H1 (cell line): ENCODE data around the gene PNMA8B. TPM values are rescaled to one million over a fixed set of nuclear protein-coding genes. Genes with fewer than 3 reads are reported as not detected.

Source experiments
- CTCF ChIA-PET: fragments of 300-600 bp; sonication (Branson Sonifier 250); formaldehyde crosslinking; loops from one replicate; lab custom pipeline; 2021; ENCODE audit not compliant: partially characterized antibody; lab: Charles Lee
- POLR2A ChIA-PET: fragments of 300-600 bp; sonication (Branson Sonifier 250); formaldehyde crosslinking; loops from one replicate; lab custom pipeline; 2021; ENCODE audit warnings: inconsistent platforms; ENCODE audit not compliant: partially characterized antibody; lab: Charles Lee
- DNase-seq, 2 experiments: peaks; one replicate each; pipeline versions ENCODE4 v3.0.0 to v3.0.0-alpha.2; 2010 to 2022; ENCODE audit warnings: low spot score in 2 of 2, low read depth in 1 of 2, mixed read lengths in 1 of 2
- FAIRE-seq: peaks from 2 replicates; lab custom pipeline; 2011; peaks lifted over from hg19 to GRCh38; lab: Jason Lieb, UNC
- H2AFZ ChIP-seq: 2 replicates; pipeline ENCODE4 v1.8.1; 2012; ENCODE audit warnings: low read length, inconsistent platforms
- H2AK5ac ChIP-seq: 2 replicates; pipeline ENCODE4 v1.6.1; 2013; ENCODE audit warnings: low read depth, low read length
- H2BK120ac ChIP-seq: replicated peaks from 2 replicates; pipeline ENCODE3; 2013; ENCODE audit warnings: low read depth, low read length, inconsistent platforms
- H2BK12ac ChIP-seq: 2 replicates; pipeline ENCODE4 v1.6.1; 2013; ENCODE audit warnings: low read depth, low read length
- H2BK15ac ChIP-seq: 2 replicates; pipeline ENCODE4 v1.6.1; 2013; ENCODE audit warnings: low read length
- H2BK20ac ChIP-seq: 2 replicates; pipeline ENCODE4 v1.6.1; 2013; ENCODE audit warnings: low read length
- H2BK5ac ChIP-seq: 2 replicates; pipeline ENCODE4 v1.6.1; 2013; ENCODE audit warnings: low read depth, low read length
- H3K14ac ChIP-seq: 2 replicates; pipeline ENCODE4 v1.6.1; 2013; ENCODE audit warnings: inconsistent platforms; ENCODE audit not compliant: insufficient read length
- H3K18ac ChIP-seq: 2 replicates; pipeline ENCODE4 v1.6.1; 2013; ENCODE audit warnings: low read length; ENCODE audit errors: extremely low read depth
- H3K23ac ChIP-seq: 2 replicates; pipeline ENCODE4 v1.6.1; 2013; ENCODE audit warnings: inconsistent platforms; ENCODE audit not compliant: insufficient read length
- H3K23me2 ChIP-seq: 2 replicates; pipeline ENCODE4 v1.6.1; 2013; ENCODE audit warnings: low read depth, low read length
- H3K27ac ChIP-seq: 2 replicates; pipeline ENCODE4 v1.6.1; 2011; ENCODE audit warnings: low read depth, low read length, inconsistent platforms
- H3K27me3 ChIP-seq, 4 experiments: replicated peaks in 1 of 4; 1 replicate in 1 of 4; 2 replicates in 3 of 4; pipeline versions ENCODE4 v1.6.1 to v1.8.1; 2011 to 2013; ENCODE audit warnings: low read length in 3 of 4, mild to moderate bottlenecking in 3 of 4, inconsistent platforms in 2 of 4, mixed read lengths in 2 of 4, moderate library complexity in 1 of 4; ENCODE audit not compliant: control insufficient read depth in 3 of 4, insufficient read depth in 3 of 4; ENCODE audit errors: extremely low read depth in 1 of 4
- H3K36me3 ChIP-seq, 4 experiments: 2 replicates each; pipeline versions ENCODE4 v1.6.1 to v1.8.1; 2011 to 2013; ENCODE audit warnings: mild to moderate bottlenecking in 4 of 4, low read length in 3 of 4, moderate library complexity in 2 of 4, control low read depth in 1 of 4, inconsistent platforms in 1 of 4; ENCODE audit not compliant: insufficient read depth in 4 of 4, control insufficient read depth in 2 of 4
- H3K4ac ChIP-seq: replicated peaks from 2 replicates; pipeline ENCODE3; 2013; ENCODE audit warnings: low read length, low read depth, mixed read lengths, inconsistent platforms; ENCODE audit not compliant: insufficient read length
- H3K4me1 ChIP-seq, 4 experiments: replicated peaks in 1 of 4; 1 replicate in 1 of 4; 2 replicates in 3 of 4; pipeline versions ENCODE4 v1.6.1 to v1.8.1; 2011 to 2013; ENCODE audit warnings: low read length in 3 of 4, inconsistent platforms in 2 of 4, mixed read lengths in 1 of 4; ENCODE audit not compliant: insufficient read depth in 4 of 4, control insufficient read depth in 3 of 4
- H3K4me2 ChIP-seq, 2 experiments: 2 replicates each; pipeline versions ENCODE4 v1.6.1 to v1.8.1; 2011 to 2013; ENCODE audit warnings: low read depth in 2 of 2, low read length in 2 of 2, control low read depth in 1 of 2, inconsistent platforms in 1 of 2, mild to moderate bottlenecking in 1 of 2; ENCODE audit not compliant: insufficient read depth in 1 of 2
- H3K4me3 ChIP-seq, 4 experiments: fragments of 200-600, 300-600 bp in 1 of 4; sonication (generic), shearing (Covaris generic), sonication (Bioruptor Twin) in 1 of 4; 2 replicates each; pipeline versions ENCODE4 v1.5.1 to v1.8.1; 2011 to 2016; ENCODE audit warnings: low read length in 4 of 4, low read depth in 3 of 4, control low read depth in 2 of 4, inconsistent platforms in 2 of 4, mild to moderate bottlenecking in 2 of 4, mixed read lengths in 1 of 4, moderate library complexity in 1 of 4; ENCODE audit not compliant: insufficient read depth in 2 of 4; ENCODE audit errors: extremely low read depth in 1 of 4
- H3K56ac ChIP-seq: replicated peaks from 2 replicates; pipeline ENCODE3; 2013; ENCODE audit warnings: low read depth, mild to moderate bottlenecking, mixed read lengths, low read length, inconsistent platforms; ENCODE audit not compliant: insufficient read length
- H3K79me1 ChIP-seq: 2 replicates; pipeline ENCODE4 v1.6.1; 2013; ENCODE audit warnings: low read depth, low read length, control low read depth
- H3K79me2 ChIP-seq, 2 experiments: 2 replicates each; pipeline versions ENCODE4 v1.6.1 to v1.8.1; 2012 to 2013; ENCODE audit warnings: low read length in 2 of 2, mild to moderate bottlenecking in 2 of 2, inconsistent platforms in 1 of 2; ENCODE audit not compliant: insufficient read depth in 2 of 2, control insufficient read depth in 1 of 2
- H3K9ac ChIP-seq, 4 experiments: replicated peaks in 1 of 4; 1 replicate in 1 of 4; 2 replicates in 3 of 4; pipeline versions ENCODE4 v1.6.1 to v1.8.1; 2011 to 2013; ENCODE audit warnings: low read depth in 3 of 4, low read length in 3 of 4, control low read depth in 2 of 4, mild to moderate bottlenecking in 2 of 4, moderate library complexity in 2 of 4, inconsistent platforms in 1 of 4; ENCODE audit errors: extremely low read depth in 1 of 4
- H3K9me3 ChIP-seq, 2 experiments: 2 replicates each; pipeline versions ENCODE4 v1.6.1 to v1.8.1; 2012 to 2013; ENCODE audit warnings: mild to moderate bottlenecking in 2 of 2, moderate library complexity in 2 of 2, control low read depth in 1 of 2, inconsistent platforms in 1 of 2, low read depth in 1 of 2, low read length in 1 of 2, mixed read lengths in 1 of 2; ENCODE audit not compliant: insufficient read depth in 2 of 2
- H4K20me1 ChIP-seq, 2 experiments: replicated peaks in 1 of 2; 2 replicates each; pipeline versions ENCODE3 to v1.8.1; 2011 to 2013; ENCODE audit warnings: inconsistent platforms in 2 of 2, low read length in 2 of 2, mild to moderate bottlenecking in 1 of 2; ENCODE audit not compliant: insufficient read depth in 2 of 2, control insufficient read depth in 1 of 2
- H4K5ac ChIP-seq: 2 replicates; pipeline ENCODE4 v1.6.1; 2013; ENCODE audit warnings: low read length, low read depth, mixed read lengths, inconsistent platforms; ENCODE audit not compliant: insufficient read length
- H4K8ac ChIP-seq: 2 replicates; pipeline ENCODE4 v1.8.0; 2013; ENCODE audit warnings: mild to moderate bottlenecking, moderate library complexity, low read length, inconsistent platforms; ENCODE audit not compliant: insufficient read depth; ENCODE audit errors: extremely low read depth
- H4K91ac ChIP-seq: replicated peaks from 2 replicates; pipeline ENCODE3; 2013; ENCODE audit warnings: low read length, mixed read lengths, inconsistent platforms; ENCODE audit not compliant: insufficient read length
- CHD2 ChIP-seq: IDR thresholded peaks from 2 replicates; pipeline ENCODE4 v1.6.1; 2012; ENCODE audit warnings: low read length, improper control_type of control experiment
- PHF8 ChIP-seq: fragments of 200-600 bp; sonication (generic); conservative IDR thresholded peaks from 2 replicates; pipeline ENCODE4 v1.7.1; 2012; ENCODE audit warnings: low read depth, mild to moderate bottlenecking, inconsistent platforms, low read length, moderate library complexity
- SAP30 ChIP-seq: fragments of 300-600 bp; sonication (generic); IDR thresholded peaks from 2 replicates; pipeline ENCODE4 v1.7.1; 2012; ENCODE audit warnings: low read length, moderate library complexity, mild to moderate bottlenecking, inconsistent platforms; ENCODE audit not compliant: insufficient read depth, insufficient replicate concordance
- TAF7 ChIP-seq: optimal IDR thresholded peaks from 2 replicates; pipeline ENCODE3; 2011; ENCODE audit warnings: low read depth, mild to moderate bottlenecking, inconsistent platforms, low read length, moderate library complexity, borderline replicate concordance
- WGBS, 2 experiments: shearing (Covaris generic) in 1 of 2; methylation state at CpG; one replicate each; pipeline versions ENCODE4 v1.1.6 to v1.1.7; 2013 to 2015; ENCODE audit warnings: low lambda C conversion rate in 2 of 2, mixed read lengths in 2 of 2, inconsistent platforms in 1 of 2, low coverage in 1 of 2, missing lambda C conversion rate in 1 of 2; ENCODE audit not compliant: insufficient replicate concordance in 2 of 2, insufficient coverage in 1 of 2, insufficient read length in 1 of 2; ENCODE audit errors: extremely low coverage in 1 of 2, missing lambda C conversion rate in 1 of 2; 5-methylcytosine and 5-hydroxymethylcytosine counted together
- polyA plus RNA-seq, 7 experiments: library from polyadenylated mRNA; depleted of rRNA in 3 of 7; stranded (reverse) in 5 of 7; unstranded in 2 of 7; fragments of >200 nt in 5 of 7; fragments of 200-250 nt in 2 of 7; gene quantifications; 1 replicate in 5 of 7; 2 replicates in 1 of 7; 4 replicates in 1 of 7; pipeline versions ENCODE4 v1.2.1 to v1.2.3, GENCODE V29; 2011 to 2013; ENCODE audit warnings: missing spikeins in 2 of 7, mixed read lengths in 2 of 7
- total RNA-seq: library from RNA; stranded (reverse); fragmentation: NEBNext Ultra II Directional; extraction: Animal tissue kit (Norgen Biotek cat#: 25700); gene quantifications from 2 replicates; pipeline ENCODE4 v1.2.1, GENCODE V29; 2021

Gene PNMA8B
- total and polyA plus RNA-seq, 2 of the 8 experiments (the other 6 are each of a cell fraction or from before 2014, with no cell fraction given), result 0.48 to 1.4 TPM

DNA sequence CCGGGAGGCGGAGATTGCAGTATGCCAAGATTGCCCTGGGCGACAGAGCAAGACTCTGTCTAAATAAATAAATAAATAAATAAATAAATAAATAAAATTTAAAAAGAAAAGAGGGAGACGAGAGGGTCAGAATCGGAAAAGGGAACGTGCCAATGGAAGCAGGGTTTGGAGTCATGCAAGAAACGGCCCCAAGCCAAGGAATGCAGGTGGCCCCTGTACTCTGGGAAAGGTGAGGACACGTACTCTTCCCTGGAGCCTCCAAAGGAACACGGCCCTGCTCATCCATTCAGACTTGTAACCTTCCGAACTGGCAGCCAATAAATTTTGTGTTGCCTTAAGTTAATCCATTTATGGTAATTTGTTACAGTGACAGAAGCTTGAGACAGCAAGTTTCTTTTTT, 47.1 kb downstream of the PNMA8B start:
- Histone ChIP-seq H3K23me2 (no peaks in the 10 kb centered on the region), H2BK120ac (no peak overlapping the region), H3K79me2 (no peaks in the 10 kb centered on the region), H3K4me3 (no peak overlapping the region), H4K20me1 (no peaks in the 10 kb centered on the region), H3K4me2 (no peak overlapping the region), H3K56ac (no peak overlapping the region), H2BK5ac (no peak overlapping the region), H2BK12ac (no peak overlapping the region), H4K8ac (no peak overlapping the region), H3K79me1 (no peaks in the 10 kb centered on the region), H4K91ac (no peak overlapping the region), H3K4me1 (no peaks in the 10 kb centered on the region), H3K23ac (no peak overlapping the region), H3K14ac (no peak overlapping the region), H3K9me3 (no peaks in the 10 kb centered on the region), H2BK15ac (no peak overlapping the region), H3K4ac (no peak overlapping the region), H3K18ac (no peak overlapping the region; the same call in 1 of the 2 replicates), H2AFZ (no peak overlapping the region), H4K5ac (no peak overlapping the region), H3K27me3 (no peaks in the 10 kb centered on the region), H2BK20ac (no peak overlapping the region), H2AK5ac (no peak overlapping the region), H3K36me3 (no peaks in the 10 kb centered on the region), H3K9ac (no peak overlapping the region), H3K27ac (no peak overlapping the region)
- no peak for FAIRE-seq
- ChIA-PET POLR2A (interaction anchor here (1.6 kb wide), 1 partner anchor 9 kb away, joined by 3 read pairs; no protein-coding TSS in a partner anchor), CTCF (interaction anchor here (1.0 to 5.5 kb wide), 4 partner anchors 11 to 53 kb away, joined by 3 to 20 read pairs (median 10); no protein-coding TSS in a partner anchor)
- WGBS, 2 experiments, result 93% methylated on average over 10 of the region's 10 CpGs; no CpG with 5 or more reads in 1 of the 2 experiments
- DNase-seq, result no peak
- no peak for TF ChIP-seq SAP30
- no peak for TF ChIP-seq CHD2
- no peak for TF ChIP-seq PHF8
- TF ChIP-seq TAF7, result no peak
